Astrocyte (in vitro differentiated cells and primary cell): ENCODE measurements around the gene AKNAD1. TPM values are rescaled to one million over a fixed set of nuclear protein-coding genes. Genes with fewer than 3 reads are reported as not detected.

Source experiments
- DNase-seq: peaks from one replicate; pipeline ENCODE4 v3.0.0-alpha.2; 2010; ENCODE audit warnings: low read depth
- FAIRE-seq: peaks from 2 replicates; lab custom pipeline; 2011; peaks lifted over from hg19 to GRCh38; lab: Jason Lieb, UNC
- H2AFZ ChIP-seq: 2 replicates; pipeline ENCODE4 v1.6.0; 2012; ENCODE audit warnings: low read depth, low read length, inconsistent platforms
- H3K27ac ChIP-seq: 2 replicates; pipeline ENCODE4 v1.5.1; 2011; ENCODE audit warnings: low read depth, low read length, inconsistent platforms
- H3K27me3 ChIP-seq: 2 replicates; pipeline ENCODE4 v1.6.0; 2011; ENCODE audit warnings: low read length, inconsistent platforms; ENCODE audit not compliant: insufficient read depth
- H3K36me3 ChIP-seq: 2 replicates; pipeline ENCODE4 v1.5.1; 2011; ENCODE audit warnings: low read length, inconsistent platforms; ENCODE audit not compliant: insufficient read depth
- H3K4me1 ChIP-seq: 2 replicates; pipeline ENCODE4 v1.5.1; 2011; ENCODE audit warnings: low read length, inconsistent platforms; ENCODE audit not compliant: insufficient read depth
- H3K4me2 ChIP-seq: 2 replicates; pipeline ENCODE4 v1.6.0; 2012; ENCODE audit warnings: low read length, inconsistent platforms
- H3K4me3 ChIP-seq: 2 replicates; pipeline ENCODE4 v1.5.1; 2011; ENCODE audit warnings: low read depth, mild to moderate bottlenecking, low read length, inconsistent platforms; ENCODE audit not compliant: insufficient read depth
- H3K79me2 ChIP-seq: 2 replicates; pipeline ENCODE4 v1.6.0; 2012; ENCODE audit warnings: mild to moderate bottlenecking, low read length, inconsistent platforms; ENCODE audit not compliant: insufficient read depth
- H3K9ac ChIP-seq: 2 replicates; pipeline ENCODE4 v1.6.0; 2012; ENCODE audit warnings: mild to moderate bottlenecking, low read length, inconsistent platforms
- H3K9me3 ChIP-seq: 2 replicates; pipeline ENCODE4 v1.5.1; 2012; ENCODE audit warnings: low read depth, mild to moderate bottlenecking, low read length, inconsistent platforms; ENCODE audit not compliant: insufficient read depth
- H4K20me1 ChIP-seq: 2 replicates; pipeline ENCODE4 v1.6.0; 2012; ENCODE audit warnings: low read length, inconsistent platforms; ENCODE audit not compliant: insufficient read depth
- H3K27ac Mint-ChIP-seq: one replicate; pipeline ENCODE4 v1.8.0; 2021; ENCODE audit warnings: mild to moderate bottlenecking, mixed read lengths; ENCODE audit not compliant: unreplicated experiment
- H3K27me3 Mint-ChIP-seq: one replicate; pipeline ENCODE4 v1.8.0; 2021; ENCODE audit warnings: low read depth, mixed read lengths; ENCODE audit not compliant: unreplicated experiment
- H3K36me3 Mint-ChIP-seq: one replicate; pipeline ENCODE4 v1.8.0; 2021; ENCODE audit warnings: low read depth, mixed read lengths; ENCODE audit not compliant: unreplicated experiment
- H3K4me1 Mint-ChIP-seq: one replicate; pipeline ENCODE4 v1.8.0; 2021; ENCODE audit warnings: low read depth, mixed read lengths; ENCODE audit not compliant: unreplicated experiment
- H3K4me3 Mint-ChIP-seq: one replicate; pipeline ENCODE4 v1.8.0; 2021; ENCODE audit warnings: mild to moderate bottlenecking, moderate library complexity, mixed read lengths; ENCODE audit not compliant: unreplicated experiment
- H3K9me3 Mint-ChIP-seq: one replicate; pipeline ENCODE4 v1.8.0; 2021; ENCODE audit warnings: mild to moderate bottlenecking, mixed read lengths; ENCODE audit not compliant: unreplicated experiment
- CTCF ChIP-seq: IDR thresholded peaks from 2 replicates; pipeline ENCODE4 v1.5.1; 2011; ENCODE audit warnings: low read depth, mild to moderate bottlenecking, inconsistent platforms, low read length, moderate library complexity; ENCODE audit not compliant: insufficient read depth
- EZH2 ChIP-seq: IDR thresholded peaks from 2 replicates; pipeline ENCODE4 v1.6.1; 2012; ENCODE audit warnings: mild to moderate bottlenecking, low read length, inconsistent platforms; ENCODE audit not compliant: insufficient read depth
- total RNA-seq: library from RNA; stranded (reverse); gene quantifications from 2 replicates; pipeline ENCODE4 v1.2.1, GENCODE V29; 2021

The AKNAD1 gene
- total RNA-seq, 1 donor from 2014 or later: not detected

- Mint-ChIP-seq H3K36me3 (no peaks in the 10 kb centered on the region), H3K27ac (no peak overlapping the region), H3K4me1 (no peaks in the 10 kb centered on the region), H3K27me3 (peaks cover 15% of the 10 kb centered on the region), H3K9me3 (no peaks in the 10 kb centered on the region), H3K4me3 (no peak overlapping the region)
- Histone ChIP-seq H3K36me3 (no peaks in the 10 kb centered on the region), H3K4me3 (no peak overlapping the region), H2AFZ (no peak overlapping the region), H3K27ac (no peak overlapping the region), H3K4me2 (no peak overlapping the region), H3K4me1 (no peaks in the 10 kb centered on the region), H3K27me3 (no peaks in the 10 kb centered on the region), H3K9ac (no peak overlapping the region), H3K9me3 (no peaks in the 10 kb centered on the region), H3K79me2 (no peaks in the 10 kb centered on the region), H4K20me1 (no peaks in the 10 kb centered on the region)
- TF ChIP-seq EZH2 (no peak), CTCF (no peak)
- no peak for FAIRE-seq
- no peak for DNase-seq
Measured at GRCh38 chr1:108841703-108842102, 15.2 kb downstream of the AKNAD1 start.

GRCh38 chr1:108832929-108833328 lies 24.0 kb downstream of the AKNAD1 start:
- TF ChIP-seq CTCF (no peak), EZH2 (no peak)
- Histone ChIP-seq H3K4me1 (peaks cover 37% of the 10 kb centered on the region), H3K27me3 (no peaks in the 10 kb centered on the region), H3K9ac (no peak overlapping the region), H2AFZ (no peak overlapping the region), H3K36me3 (no peaks in the 10 kb centered on the region), H3K27ac (no peak overlapping the region), H3K9me3 (no peaks in the 10 kb centered on the region), H3K4me2 (no peak overlapping the region), H3K4me3 (no peak overlapping the region), H4K20me1 (no peaks in the 10 kb centered on the region), H3K79me2 (no peaks in the 10 kb centered on the region)
- FAIRE-seq: no peak
- H3K27ac Mint-ChIP-seq: no peak overlapping the region
- H3K4me1 Mint-ChIP-seq: peaks cover 20% of the 10 kb centered on the region
- H3K27me3 Mint-ChIP-seq: no peaks in the 10 kb centered on the region
- no peak for DNase-seq
- no peak overlapping the region for H3K4me3 Mint-ChIP-seq
- H3K36me3 Mint-ChIP-seq: no peaks in the 10 kb centered on the region
- no peaks in the 10 kb centered on the region for H3K9me3 Mint-ChIP-seq

- H3K4me1 Mint-ChIP-seq: peaks cover 23% of the 10 kb centered on the region
- Histone ChIP-seq H3K36me3 (no peaks in the 10 kb centered on the region), H3K9me3 (no peaks in the 10 kb centered on the region), H3K79me2 (no peaks in the 10 kb centered on the region), H3K27me3 (no peaks in the 10 kb centered on the region), H2AFZ (peak overlapping the region; percentile 19), H3K9ac (peak overlapping the region; percentile 68), H3K27ac (peak overlapping the region; percentile 89), H3K4me1 (peaks cover 37% of the 10 kb centered on the region), H4K20me1 (no peaks in the 10 kb centered on the region), H3K4me3 (no peak overlapping the region), H3K4me2 (peak overlapping the region; percentile 76)
- TF ChIP-seq EZH2 (no peak), CTCF (no peak)
- no peaks in the 10 kb centered on the region for H3K36me3 Mint-ChIP-seq
- no peaks in the 10 kb centered on the region for H3K9me3 Mint-ChIP-seq
- no peak overlapping the region for H3K27ac Mint-ChIP-seq
- no peaks in the 10 kb centered on the region for H3K27me3 Mint-ChIP-seq
- no peak overlapping the region for H3K4me3 Mint-ChIP-seq
- DNase-seq (peak; percentile 65), FAIRE-seq (no peak)
Measured at GRCh38 chr1:108831225-108831624, 25.7 kb downstream of the AKNAD1 start.
